GM23248 (cell line): ENCODE results near the gene CCDC43. TPM values are rescaled to one million over a fixed set of nuclear protein-coding genes. Genes with fewer than 3 reads are reported as not detected.
A peak's percentile ranks its signal among the peaks of the same experiment; 100 is the strongest.
"Not testable (repeated sequence)": the region's sequence is repeated elsewhere in the genome, so short reads cannot be mapped to it uniquely, and the experiment has no call there.

Source experiments
- DNase-seq: peaks from one replicate; pipeline ENCODE4 v3.0.0-alpha.2; 2015
- H2AFZ ChIP-seq: fragments of 200-600 bp; sonication (generic); 2 replicates; pipeline ENCODE4 v1.6.1; 2016; ENCODE audit warnings: antibody characterized with exemption
- H3F3A ChIP-seq: fragments of 200-600 bp; sonication (generic); 2 replicates; pipeline ENCODE4 v1.6.1; 2016; ENCODE audit warnings: mild to moderate bottlenecking, antibody characterized with exemption, mixed run types; ENCODE audit not compliant: insufficient read depth
- H3K27ac ChIP-seq: fragments of 200-600 bp; sonication (generic); 2 replicates; pipeline ENCODE4 v1.5.1; 2016; ENCODE audit warnings: mild to moderate bottlenecking
- H3K27me3 ChIP-seq: fragments of 200-600 bp; sonication (generic); replicated peaks from 2 replicates; pipeline ENCODE4 v1.6.1; 2016; ENCODE audit warnings: mild to moderate bottlenecking; ENCODE audit not compliant: insufficient read depth
- H3K36me3 ChIP-seq: fragments of 200-600 bp; sonication (generic); 2 replicates; pipeline ENCODE4 v1.6.1; 2016; ENCODE audit warnings: low read depth, mild to moderate bottlenecking
- H3K4me1 ChIP-seq: fragments of 200-600 bp; sonication (generic); 2 replicates; pipeline ENCODE4 v1.6.1; 2016; ENCODE audit warnings: mild to moderate bottlenecking; ENCODE audit not compliant: insufficient read depth
- H3K4me2 ChIP-seq: fragments of 200-600 bp; sonication (generic); one replicate; pipeline ENCODE4 v1.6.1; 2016; ENCODE audit warnings: mild to moderate bottlenecking; ENCODE audit not compliant: unreplicated experiment
- H3K4me3 ChIP-seq: fragments of 200-600 bp; sonication (generic); 2 replicates; pipeline ENCODE4 v1.5.1; 2016; ENCODE audit warnings: mild to moderate bottlenecking
- H3K79me2 ChIP-seq: fragments of 200-600 bp; sonication (generic); 2 replicates; pipeline ENCODE4 v1.6.1; 2016; ENCODE audit warnings: mild to moderate bottlenecking; ENCODE audit not compliant: insufficient read depth
- H3K9ac ChIP-seq: fragments of 200-600 bp; sonication (generic); 2 replicates; pipeline ENCODE4 v1.6.1; 2016; ENCODE audit warnings: mild to moderate bottlenecking
- H3K9me2 ChIP-seq: fragments of 200-600 bp; sonication (generic); 2 replicates; pipeline ENCODE4 v1.6.1; 2016; ENCODE audit warnings: mixed run types, mild to moderate bottlenecking, moderate library complexity; ENCODE audit not compliant: insufficient read depth
- H3K9me3 ChIP-seq: fragments of 200-600 bp; sonication (generic); one replicate; pipeline ENCODE4 v1.6.1; 2017; ENCODE audit warnings: low read depth
- H4K20me1 ChIP-seq: fragments of 200-600 bp; sonication (generic); 2 replicates; pipeline ENCODE4 v1.6.0; 2016; ENCODE audit not compliant: insufficient read depth
- EZH2 ChIP-seq: fragments of 200-600 bp; sonication (generic); IDR thresholded peaks from 2 replicates; pipeline ENCODE4 v1.6.1; 2018; ENCODE audit warnings: antibody characterized with exemption, mild to moderate bottlenecking; ENCODE audit not compliant: insufficient read depth, poor library complexity, severe bottlenecking
- EZH2phosphoT487 ChIP-seq: fragments of 200-600 bp; sonication (generic); IDR thresholded peaks from 2 replicates; pipeline ENCODE4 v1.6.1; 2018; ENCODE audit warnings: antibody characterized with exemption, moderate library complexity, mild to moderate bottlenecking, low read depth; ENCODE audit not compliant: insufficient read depth
- WGBS, 2 experiments: methylation state at CpG; one replicate each; pipeline ENCODE4 v1.1.6; 2015 to 2017; ENCODE audit warnings: low lambda C conversion rate in 2 of 2, low coverage in 1 of 2; ENCODE audit errors: missing lambda C conversion rate in 2 of 2; 5-methylcytosine and 5-hydroxymethylcytosine counted together
- in situ Hi-C: fragments of 300-500 bp; cut with MboI; formaldehyde crosslinking; loops from 2 replicates; pipeline ENCODE4 v1.15.0; 2020
- polyA plus RNA-seq: library from polyadenylated mRNA; unstranded; fragments of >200 nt; fragmentation: Nextera tagmentation; extraction: Ambion mirVana; gene quantifications from 2 replicates; pipeline ENCODE4 v1.2.1, GENCODE V29; 2016
- total RNA-seq: library from RNA; depleted of rRNA; stranded (reverse); fragments of >200 nt; shearing (Covaris generic); gene quantifications from 2 replicates; pipeline ENCODE4 v1.2.3, GENCODE V29; 2014

Gene CCDC43
- total and polyA plus RNA-seq, 2 experiments from 2014 or later: 31.0 to 33.7 TPM

- Histone ChIP-seq H3K4me2 (no peak overlapping the region), H3K27ac (no peak overlapping the region), H3K4me1 (no peaks in the 10 kb centered on the region), H3K9ac (no peak overlapping the region), H3K27me3 (no peaks in the 10 kb centered on the region), H3K9me2 (no peaks in the 10 kb centered on the region), H3K36me3 (no peaks in the 10 kb centered on the region), H3K4me3 (no peak overlapping the region), H2AFZ (no peak overlapping the region), H3F3A (no peaks in the 10 kb centered on the region), H3K79me2 (no peaks in the 10 kb centered on the region), H3K9me3 (no peaks in the 10 kb centered on the region), H4K20me1 (no peaks in the 10 kb centered on the region)
- no peak for TF ChIP-seq EZH2
- TF ChIP-seq EZH2phosphoT487: no peak
- peak; percentile 75 for DNase-seq
- in situ Hi-C loops: loop anchor here (10.0 to 25.0 kb wide), 2 partner anchors 102 to 424 kb away; partner anchors contain the start of gene UBTF
- WGBS, 2 experiments: 0 to 11% methylated on average over 1 of the region's 1 CpG
These were observed 53.0 kb downstream of the CCDC43 start for GRCh38 chr17:44636562-44636961.

- H4K20me1 ChIP-seq, H3K79me2 ChIP-seq, H3K9me2 ChIP-seq, H3K27me3 ChIP-seq, DNase-seq, H3F3A ChIP-seq, H3K4me3 ChIP-seq, H3K4me2 ChIP-seq, H3K9ac ChIP-seq, H3K9me3 ChIP-seq, H3K27ac ChIP-seq, H3K36me3 ChIP-seq, H3K4me1 ChIP-seq: not testable (repeated sequence)
- WGBS, 2 experiments: 45 to 47% methylated on average over 4 of the region's 4 CpGs
- in situ Hi-C loops: loop anchor here (10.0 to 25.0 kb wide), 2 partner anchors 100 to 422 kb away; partner anchors contain the start of gene UBTF
- H2AFZ ChIP-seq: peak overlapping the region; percentile 21; the same call in 1 of the 2 replicates
These were observed 55.2 kb downstream of the CCDC43 start for GRCh38 chr17:44634401-44634800.

GRCh38 chr17:44633998-44634397, 55.6 kb downstream of the CCDC43 start:
- TF ChIP-seq EZH2: no peak
- no peak for TF ChIP-seq EZH2phosphoT487
- DNase-seq: no peak
- H3K4me1 ChIP-seq: no peaks in the 10 kb centered on the region
- H3K4me2 ChIP-seq: no peak overlapping the region
- no peaks in the 10 kb centered on the region for H3K9me3 ChIP-seq
- no peaks in the 10 kb centered on the region for H3K9me2 ChIP-seq
- H3F3A ChIP-seq: no peaks in the 10 kb centered on the region
- H2AFZ ChIP-seq: peak overlapping the region; percentile 21; the same call in 1 of the 2 replicates
- 66 to 68% methylated on average over 8 of the region's 8 CpGs for WGBS, 2 experiments
- in situ Hi-C loops: loop anchor here (10.0 to 25.0 kb wide), 2 partner anchors 99 to 422 kb away; partner anchors contain the start of gene UBTF
- H3K36me3 ChIP-seq: no peaks in the 10 kb centered on the region
- no peaks in the 10 kb centered on the region for H4K20me1 ChIP-seq
- H3K27me3 ChIP-seq: no peaks in the 10 kb centered on the region
- H3K79me2 ChIP-seq: no peaks in the 10 kb centered on the region
- no peak overlapping the region for H3K4me3 ChIP-seq
- no peak overlapping the region for H3K27ac ChIP-seq
- no peak overlapping the region for H3K9ac ChIP-seq

GRCh38 chr17:44630703-44631102, 58.9 kb downstream of the CCDC43 start:
- Histone ChIP-seq H3K27ac (no peak overlapping the region), H2AFZ (no peak overlapping the region), H3K79me2 (no peaks in the 10 kb centered on the region), H3K4me2 (no peak overlapping the region), H3F3A (no peaks in the 10 kb centered on the region), H3K9ac (no peak overlapping the region), H3K4me1 (no peaks in the 10 kb centered on the region), H3K27me3 (no peaks in the 10 kb centered on the region), H4K20me1 (no peaks in the 10 kb centered on the region), H3K4me3 (no peak overlapping the region), H3K9me3 (no peaks in the 10 kb centered on the region), H3K36me3 (no peaks in the 10 kb centered on the region), H3K9me2 (no peaks in the 10 kb centered on the region)
- in situ Hi-C loops: loop anchor here (10.0 to 25.0 kb wide), 2 partner anchors 96 to 418 kb away; partner anchors contain the start of gene UBTF
- TF ChIP-seq EZH2phosphoT487: no peak
- TF ChIP-seq EZH2: no peak
- WGBS, 2 experiments: 67 to 81% methylated on average over 4 of the region's 4 CpGs
- no peak for DNase-seq

DNA sequence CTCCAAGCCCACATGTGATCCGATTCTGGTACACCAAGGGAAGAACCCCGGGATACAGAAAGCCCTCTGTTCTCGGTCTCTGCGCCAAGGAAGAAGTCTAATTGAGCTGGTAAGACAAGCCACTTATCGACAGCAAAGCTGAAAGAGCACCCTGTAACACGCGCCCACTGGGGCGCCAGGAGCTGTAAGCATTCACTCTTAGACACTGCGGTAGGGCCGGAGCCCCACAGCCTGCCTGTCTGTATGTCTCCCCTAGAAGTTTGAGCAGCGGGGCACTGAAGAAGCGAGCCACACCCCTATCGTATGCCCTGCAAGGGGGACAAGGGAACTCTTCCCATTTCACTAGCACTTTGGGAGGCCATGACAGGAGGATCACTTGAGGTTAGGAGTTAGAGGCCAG, 60.3 kb downstream of the CCDC43 start:
- H3F3A ChIP-seq: no peaks in the 10 kb centered on the region
- H3K4me1 ChIP-seq: no peaks in the 10 kb centered on the region
- no peak overlapping the region for H3K27ac ChIP-seq
- no peaks in the 10 kb centered on the region for H3K9me2 ChIP-seq
- no peaks in the 10 kb centered on the region for H3K27me3 ChIP-seq
- WGBS, 2 experiments: 81 to 86% methylated on average over 13 of the region's 13 CpGs
- no peak overlapping the region for H3K4me2 ChIP-seq
- no peak overlapping the region for H2AFZ ChIP-seq
- no peak for TF ChIP-seq EZH2phosphoT487
- TF ChIP-seq EZH2: no peak
- no peak overlapping the region for H3K4me3 ChIP-seq
- no peaks in the 10 kb centered on the region for H3K9me3 ChIP-seq
- H3K9ac ChIP-seq: no peak overlapping the region
- no peaks in the 10 kb centered on the region for H3K36me3 ChIP-seq
- no peak for DNase-seq
- H3K79me2 ChIP-seq: no peaks in the 10 kb centered on the region
- no peaks in the 10 kb centered on the region for H4K20me1 ChIP-seq
- in situ Hi-C loops: loop anchor here (25.0 kb wide), 1 partner anchor 417 kb away; the partner anchor contains the start of gene UBTF
